GM12872 (cell line): ENCODE measurements around the gene SUFU.

ENCODE experiments used
- TF ChIP-seq, protein P1 (sequence below): IDR thresholded peaks from 3 replicates; pipeline ENCODE4 v1.5.1; 2011; ENCODE audit warnings: low read depth, mild to moderate bottlenecking, low read length, moderate library complexity; ENCODE audit not compliant: insufficient read depth

Gene SUFU

DNA sequence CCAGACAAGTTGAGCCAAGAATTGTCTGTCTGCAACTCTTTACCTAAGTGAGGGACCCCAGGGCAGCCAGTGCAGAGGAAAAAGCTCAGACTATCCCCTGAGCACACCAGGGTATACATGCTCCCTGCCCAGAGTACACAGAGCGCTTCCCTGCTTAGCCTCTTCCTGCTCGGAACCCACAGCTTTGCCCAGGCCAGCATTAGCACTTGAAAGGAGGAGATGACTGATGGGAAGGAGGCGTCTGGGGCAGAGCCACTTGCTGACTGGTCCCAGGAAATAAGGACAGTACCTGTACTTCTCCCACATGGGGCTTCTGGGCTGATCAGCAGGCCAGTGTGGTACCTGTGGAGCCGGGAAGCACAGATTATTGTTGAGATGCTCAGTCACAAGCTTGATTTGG is 92.1 kb downstream of the SUFU start:
- TF ChIP-seq, protein P1, sequence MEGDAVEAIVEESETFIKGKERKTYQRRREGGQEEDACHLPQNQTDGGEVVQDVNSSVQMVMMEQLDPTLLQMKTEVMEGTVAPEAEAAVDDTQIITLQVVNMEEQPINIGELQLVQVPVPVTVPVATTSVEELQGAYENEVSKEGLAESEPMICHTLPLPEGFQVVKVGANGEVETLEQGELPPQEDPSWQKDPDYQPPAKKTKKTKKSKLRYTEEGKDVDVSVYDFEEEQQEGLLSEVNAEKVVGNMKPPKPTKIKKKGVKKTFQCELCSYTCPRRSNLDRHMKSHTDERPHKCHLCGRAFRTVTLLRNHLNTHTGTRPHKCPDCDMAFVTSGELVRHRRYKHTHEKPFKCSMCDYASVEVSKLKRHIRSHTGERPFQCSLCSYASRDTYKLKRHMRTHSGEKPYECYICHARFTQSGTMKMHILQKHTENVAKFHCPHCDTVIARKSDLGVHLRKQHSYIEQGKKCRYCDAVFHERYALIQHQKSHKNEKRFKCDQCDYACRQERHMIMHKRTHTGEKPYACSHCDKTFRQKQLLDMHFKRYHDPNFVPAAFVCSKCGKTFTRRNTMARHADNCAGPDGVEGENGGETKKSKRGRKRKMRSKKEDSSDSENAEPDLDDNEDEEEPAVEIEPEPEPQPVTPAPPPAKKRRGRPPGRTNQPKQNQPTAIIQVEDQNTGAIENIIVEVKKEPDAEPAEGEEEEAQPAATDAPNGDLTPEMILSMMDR: no peak

DNA sequence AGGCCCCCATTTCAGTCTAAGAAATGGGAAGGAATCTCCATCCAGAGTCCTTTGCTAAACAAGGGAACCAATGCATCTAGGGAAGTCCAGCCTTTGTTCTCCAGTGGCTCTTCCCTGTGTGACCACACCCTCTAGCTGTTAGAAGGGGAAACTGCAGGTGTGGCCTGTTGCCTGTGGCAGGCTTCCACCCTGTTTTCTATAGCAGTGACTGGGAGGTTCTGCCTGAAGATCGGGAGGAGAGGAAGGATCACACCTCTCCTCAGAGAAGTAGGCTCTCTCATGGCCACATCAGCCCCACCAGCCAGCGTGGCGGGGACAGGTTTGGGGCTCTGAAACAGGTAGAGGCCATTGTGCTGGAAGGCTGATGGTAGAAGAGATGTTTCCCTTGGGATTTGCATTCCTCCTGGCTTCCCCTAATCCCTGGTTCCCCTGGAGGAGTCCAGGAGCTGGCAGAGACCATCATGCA is 92.8 kb downstream of the SUFU start:
- TF ChIP-seq, protein P1: peak; percentile 93

DNA sequence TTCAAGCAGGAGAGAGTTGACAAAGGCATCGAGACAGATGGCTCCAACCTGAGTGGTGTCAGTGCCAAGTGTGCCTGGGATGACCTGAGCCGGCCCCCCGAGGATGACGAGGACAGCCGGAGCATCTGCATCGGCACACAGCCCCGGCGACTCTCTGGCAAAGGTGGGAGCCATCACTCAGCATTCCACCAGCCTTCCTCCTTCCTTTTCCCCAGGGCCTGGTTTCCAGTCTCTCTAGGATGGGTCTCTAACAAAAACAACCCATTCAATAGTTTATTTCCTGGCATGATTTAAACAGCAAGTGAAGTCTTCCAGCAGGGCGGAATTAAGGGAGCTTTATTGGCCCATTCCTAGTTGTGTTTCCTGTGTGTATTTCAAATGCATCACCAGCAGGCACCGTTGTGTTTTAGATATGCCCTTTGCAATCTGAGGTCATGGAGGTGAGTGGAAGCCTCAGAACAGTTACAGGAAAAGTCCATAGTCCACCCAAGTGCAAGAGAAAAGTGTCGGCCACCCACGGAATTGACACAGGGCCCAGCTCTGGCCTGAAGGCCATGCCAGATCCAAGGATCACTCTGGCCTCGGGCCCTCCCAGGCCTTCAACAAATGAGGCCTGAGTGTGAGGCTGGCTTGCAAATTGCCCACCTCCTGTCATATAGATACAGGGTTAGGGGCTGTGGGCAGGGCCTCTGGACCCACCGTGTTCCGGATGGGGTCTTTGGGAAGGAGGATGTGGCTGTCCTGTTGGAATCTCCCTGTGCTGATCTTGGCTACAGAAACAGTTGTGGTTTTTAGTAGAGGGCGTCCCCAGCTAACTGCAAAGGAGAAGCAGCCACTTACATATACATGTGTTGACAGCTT is 93.6 kb downstream of the SUFU start:
- TF ChIP-seq, protein P1: no peak

DNA sequence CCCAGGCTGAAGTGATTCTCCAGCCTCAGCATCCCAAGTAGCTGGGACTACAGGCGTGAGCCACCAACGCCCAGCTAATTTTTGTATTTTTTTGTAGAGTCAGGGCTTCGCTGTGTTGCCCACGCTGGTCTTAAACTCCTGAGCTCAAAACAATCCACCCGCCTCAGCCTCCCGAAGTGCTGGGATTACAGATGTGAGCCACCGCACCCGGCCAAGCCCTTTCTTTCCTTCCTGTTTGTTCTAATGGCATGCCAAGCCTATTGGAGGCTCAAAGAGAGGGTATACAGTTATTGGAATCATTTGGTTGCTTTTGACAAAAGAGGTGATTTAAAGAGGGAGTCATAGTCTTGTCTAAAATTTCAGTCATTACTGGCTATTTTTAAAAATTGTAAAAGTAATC is 94.5 kb downstream of the SUFU start:
- TF ChIP-seq, protein P1: no peak

DNA sequence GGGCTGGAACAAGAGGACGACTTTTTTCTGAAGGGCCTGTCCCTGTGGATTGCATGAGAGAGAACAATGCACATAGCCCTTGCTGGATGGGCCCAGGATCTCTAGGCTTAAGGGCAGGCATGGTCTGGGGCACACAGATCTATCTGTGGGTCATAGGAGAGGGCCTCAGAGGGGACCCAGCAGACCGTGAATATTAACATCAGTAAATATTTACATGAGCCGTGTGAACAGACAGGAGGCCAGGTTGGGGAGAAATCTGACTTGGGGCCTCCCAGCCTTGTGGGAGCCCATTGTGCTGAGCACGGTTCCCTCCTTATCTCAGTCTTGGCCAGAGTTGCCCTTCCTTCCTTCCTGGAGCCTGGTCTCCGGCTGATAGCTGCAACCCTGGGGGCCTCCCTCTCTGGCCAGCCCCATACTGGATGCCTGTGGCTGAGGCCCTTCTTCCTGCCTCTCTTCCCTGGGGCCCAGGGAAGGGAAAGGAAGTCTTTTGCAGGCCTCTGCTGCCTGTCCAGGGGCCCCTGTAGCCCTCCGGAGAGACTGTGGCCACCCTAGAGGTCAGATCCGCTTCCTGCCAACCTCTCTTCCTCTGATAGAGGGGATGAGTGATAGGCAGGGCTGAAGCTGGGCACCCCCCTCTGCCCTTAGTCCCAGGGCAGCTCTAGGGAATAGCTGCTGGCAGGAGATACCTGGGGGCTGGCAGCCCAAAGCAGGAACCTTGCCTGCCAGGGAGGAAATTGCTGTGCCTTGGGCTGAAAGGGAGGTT is 96.0 kb downstream of the SUFU start:
- TF ChIP-seq, protein P1: no peak

DNA sequence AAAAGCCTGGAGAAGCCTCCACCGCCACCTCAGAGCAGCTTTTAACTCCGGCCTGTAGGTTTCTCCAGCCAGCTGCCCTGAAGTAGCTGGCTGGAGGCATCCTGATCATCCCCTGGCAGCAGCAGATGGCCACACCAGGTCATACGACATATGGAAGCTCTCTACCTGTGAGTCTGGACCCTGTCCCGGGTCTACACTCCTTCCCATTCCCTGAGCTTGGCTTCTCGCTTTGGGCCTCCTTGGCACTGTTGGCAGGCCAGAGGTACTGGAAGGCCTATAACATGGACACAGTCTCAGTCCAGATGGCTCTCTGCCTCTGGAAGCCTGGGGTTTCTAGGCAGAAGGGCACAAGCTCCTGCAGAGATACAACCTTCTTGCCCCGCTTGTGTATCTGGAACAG is 97.0 kb downstream of the SUFU start:
- TF ChIP-seq, protein P1: no peak

DNA sequence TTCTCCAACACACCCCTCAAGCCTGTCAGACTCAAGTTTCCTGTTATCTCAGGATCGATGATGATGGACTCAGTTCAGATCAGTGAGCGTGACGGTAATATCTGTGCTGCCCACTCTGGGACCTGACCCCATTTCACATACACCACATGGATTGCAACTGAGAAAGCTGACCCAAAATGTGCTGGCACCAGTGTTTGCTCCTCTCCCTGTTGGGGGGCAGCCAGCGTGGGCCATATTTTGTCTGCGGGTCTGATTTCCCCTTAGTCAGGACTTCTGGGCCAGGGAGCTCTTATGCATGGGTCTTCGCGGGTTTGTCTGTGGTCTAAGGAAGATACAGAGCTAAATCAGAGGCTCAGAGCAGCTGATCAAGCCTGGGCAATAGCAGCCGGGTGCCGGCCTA is 97.9 kb downstream of the SUFU start:
- TF ChIP-seq, protein P1: no peak
